ENCODE data around the gene CPAMD8.

DNA sequence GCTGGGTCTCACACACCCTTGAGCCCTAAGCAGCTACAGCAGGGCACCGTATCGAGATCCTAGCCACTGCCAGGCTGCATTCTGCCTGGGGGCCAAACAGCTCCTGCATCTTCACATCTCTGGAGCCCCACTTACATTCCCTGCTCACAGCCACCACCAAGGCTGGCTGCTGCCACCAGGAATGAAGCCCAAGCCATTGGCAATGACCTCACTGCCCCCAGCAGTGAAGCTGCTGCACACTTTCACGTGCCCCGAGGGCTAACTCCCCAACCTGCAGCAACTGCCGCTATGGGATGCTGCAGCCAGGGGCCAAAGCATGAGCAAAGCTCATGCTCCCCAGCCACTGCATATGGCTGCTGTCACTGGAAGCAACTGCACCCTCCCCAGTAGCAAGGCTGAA is 95.9 kb downstream of the CPAMD8 start:
- no peak for TF ChIP-seq POLR2A (IDR thresholded peaks at IDR 0.05)
- TF ChIP-seq, protein P1, sequence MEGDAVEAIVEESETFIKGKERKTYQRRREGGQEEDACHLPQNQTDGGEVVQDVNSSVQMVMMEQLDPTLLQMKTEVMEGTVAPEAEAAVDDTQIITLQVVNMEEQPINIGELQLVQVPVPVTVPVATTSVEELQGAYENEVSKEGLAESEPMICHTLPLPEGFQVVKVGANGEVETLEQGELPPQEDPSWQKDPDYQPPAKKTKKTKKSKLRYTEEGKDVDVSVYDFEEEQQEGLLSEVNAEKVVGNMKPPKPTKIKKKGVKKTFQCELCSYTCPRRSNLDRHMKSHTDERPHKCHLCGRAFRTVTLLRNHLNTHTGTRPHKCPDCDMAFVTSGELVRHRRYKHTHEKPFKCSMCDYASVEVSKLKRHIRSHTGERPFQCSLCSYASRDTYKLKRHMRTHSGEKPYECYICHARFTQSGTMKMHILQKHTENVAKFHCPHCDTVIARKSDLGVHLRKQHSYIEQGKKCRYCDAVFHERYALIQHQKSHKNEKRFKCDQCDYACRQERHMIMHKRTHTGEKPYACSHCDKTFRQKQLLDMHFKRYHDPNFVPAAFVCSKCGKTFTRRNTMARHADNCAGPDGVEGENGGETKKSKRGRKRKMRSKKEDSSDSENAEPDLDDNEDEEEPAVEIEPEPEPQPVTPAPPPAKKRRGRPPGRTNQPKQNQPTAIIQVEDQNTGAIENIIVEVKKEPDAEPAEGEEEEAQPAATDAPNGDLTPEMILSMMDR (IDR thresholded peaks at IDR 0.05) = no peak

Data from body of pancreas (tissue), 4 donors.